DND-41 (cell line): Measurements from ENCODE around the gene LYPD1.

Experiments
- ATAC-seq: fragments of 200-7000 bp; cut with Tn5 transposase; 3 replicates; pipeline ENCODE4 v1.9.1; 2021; ENCODE audit warnings: low read depth; ENCODE audit not compliant: insufficient read depth
- DNase-seq: peaks from one replicate; pipeline ENCODE4 v3.0.0-alpha.2; 2020
- H2AFZ ChIP-seq: 2 replicates; pipeline ENCODE4 v1.6.0; 2012; ENCODE audit warnings: low read depth, low read length
- H3K27ac ChIP-seq: 2 replicates; pipeline ENCODE4 v1.5.1; 2012; ENCODE audit warnings: low read length, inconsistent platforms
- H3K27me3 ChIP-seq: fragments of 200-600 bp; sonication (generic); 2 replicates; pipeline ENCODE4 v1.6.0; 2012; ENCODE audit warnings: low read length, mild to moderate bottlenecking, inconsistent platforms; ENCODE audit not compliant: insufficient read depth, poor library complexity
- H3K36me3 ChIP-seq: 2 replicates; pipeline ENCODE4 v1.5.1; 2012; ENCODE audit warnings: low read length, inconsistent platforms; ENCODE audit not compliant: insufficient read depth
- H3K4me1 ChIP-seq: 2 replicates; pipeline ENCODE4 v1.5.1; 2012; ENCODE audit warnings: mild to moderate bottlenecking, low read length; ENCODE audit not compliant: insufficient read depth
- H3K4me2 ChIP-seq: 2 replicates; pipeline ENCODE4 v1.6.0; 2012; ENCODE audit warnings: mild to moderate bottlenecking, moderate library complexity, low read length, inconsistent platforms; ENCODE audit not compliant: insufficient read depth
- H3K4me3 ChIP-seq, 2 experiments: fragments of 200-600 bp in 1 of 2; shearing (Covaris generic) in 1 of 2; 2 replicates each; pipeline ENCODE4 v1.5.1; 2012 to 2016; ENCODE audit warnings: inconsistent platforms in 2 of 2, low read length in 2 of 2, mild to moderate bottlenecking in 2 of 2, low read depth in 1 of 2, moderate library complexity in 1 of 2
- H3K79me2 ChIP-seq: 2 replicates; pipeline ENCODE4 v1.6.0; 2012; ENCODE audit warnings: low read length, inconsistent platforms; ENCODE audit not compliant: insufficient read depth
- H3K9ac ChIP-seq: 2 replicates; pipeline ENCODE4 v1.6.0; 2012; ENCODE audit warnings: low read depth, mild to moderate bottlenecking, inconsistent platforms, low read length, moderate library complexity
- H3K9me3 ChIP-seq: 2 replicates; pipeline ENCODE4 v1.5.1; 2012; ENCODE audit warnings: low read length, moderate library complexity, mild to moderate bottlenecking, inconsistent platforms; ENCODE audit not compliant: insufficient read depth, severe bottlenecking
- H4K20me1 ChIP-seq: 2 replicates; pipeline ENCODE4 v1.6.0; 2012; ENCODE audit warnings: low read length; ENCODE audit not compliant: insufficient read depth
- CTCF ChIP-seq: IDR thresholded peaks from 2 replicates; pipeline ENCODE4 v1.5.1; 2012; ENCODE audit warnings: borderline replicate concordance, low read length, moderate library complexity, mild to moderate bottlenecking; ENCODE audit not compliant: poor library complexity, severe bottlenecking; ENCODE audit errors: extremely low read depth
- EZH2 ChIP-seq: IDR thresholded peaks from 3 replicates; pipeline ENCODE4 v1.6.1; 2012; ENCODE audit warnings: borderline replicate concordance, low read depth, mild to moderate bottlenecking, moderate library complexity, low read length, inconsistent platforms; ENCODE audit not compliant: severe bottlenecking

Gene LYPD1

DNA sequence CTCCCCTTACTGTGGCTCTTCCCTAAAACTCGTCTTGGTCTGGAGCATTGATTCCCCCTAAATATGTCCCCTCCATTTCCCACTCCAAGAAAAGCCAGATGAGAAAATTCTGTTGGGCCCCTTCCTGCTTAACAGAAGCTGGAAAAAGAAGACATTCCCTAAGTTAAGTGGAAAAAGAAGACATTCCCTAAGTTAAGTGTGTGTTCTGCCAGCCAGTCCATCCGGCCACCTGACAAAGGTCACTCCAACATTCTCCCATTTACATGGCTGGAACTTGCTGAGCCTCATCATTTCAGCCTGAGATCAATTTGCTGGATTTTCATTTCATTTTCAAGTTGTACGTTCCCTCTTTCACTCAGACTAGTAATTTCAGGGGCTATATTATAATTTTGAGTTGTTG lies 52.0 kb downstream of the LYPD1 start:
- Histone ChIP-seq H3K4me2 (no peak overlapping the region), H3K9me3 (no peaks in the 10 kb centered on the region), H2AFZ (no peak overlapping the region), H3K36me3 (no peaks in the 10 kb centered on the region), H3K9ac (no peak overlapping the region), H3K4me1 (no peaks in the 10 kb centered on the region), H3K27ac (no peak overlapping the region), H4K20me1 (no peaks in the 10 kb centered on the region), H3K79me2 (no peaks in the 10 kb centered on the region), H3K27me3 (no peaks in the 10 kb centered on the region), H3K4me3 (no peak overlapping the region)
- ATAC-seq (no peak), DNase-seq (no peak)
- TF ChIP-seq EZH2 (no peak), CTCF (no peak)

- H3K36me3 ChIP-seq: no peaks in the 10 kb centered on the region
- H3K4me3 ChIP-seq: no peak overlapping the region
- H3K9me3 ChIP-seq: no peaks in the 10 kb centered on the region
- H3K27me3 ChIP-seq: no peaks in the 10 kb centered on the region
- no peak overlapping the region for H2AFZ ChIP-seq
- no peaks in the 10 kb centered on the region for H3K4me1 ChIP-seq
- no peaks in the 10 kb centered on the region for H3K79me2 ChIP-seq
- no peaks in the 10 kb centered on the region for H4K20me1 ChIP-seq
- ATAC-seq: no peak
- H3K4me2 ChIP-seq: no peak overlapping the region
- DNase-seq: no peak
- no peak for TF ChIP-seq EZH2
- TF ChIP-seq CTCF: no peak
- H3K27ac ChIP-seq: no peak overlapping the region
- H3K9ac ChIP-seq: no peak overlapping the region
Measured at GRCh38 chr2:132615329-132616085, 54.5 kb downstream of the LYPD1 start.

DNA sequence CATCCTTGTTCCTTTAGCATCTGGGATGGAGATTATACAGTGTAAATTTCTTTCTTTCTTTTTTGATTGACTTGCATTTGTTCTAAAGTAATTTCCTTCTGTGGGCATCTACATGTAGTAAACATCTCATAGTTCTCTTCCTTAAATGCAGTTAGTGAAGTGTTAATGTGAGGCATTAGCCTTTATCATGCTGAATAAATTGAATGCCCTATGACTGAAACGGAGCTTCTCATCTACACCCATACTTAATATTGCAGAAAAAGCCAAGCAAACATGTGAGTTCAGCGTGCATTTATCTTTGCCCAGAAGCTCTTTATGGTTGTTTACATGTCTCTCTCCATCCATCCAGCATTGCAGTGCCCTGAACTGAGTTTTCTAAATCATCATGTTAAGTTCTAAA lies 58.3 kb downstream of the LYPD1 start:
- no peaks in the 10 kb centered on the region for H3K79me2 ChIP-seq
- no peaks in the 10 kb centered on the region for H3K4me1 ChIP-seq
- ATAC-seq (no peak), DNase-seq (no peak)
- no peaks in the 10 kb centered on the region for H3K9me3 ChIP-seq
- TF ChIP-seq CTCF: no peak
- TF ChIP-seq EZH2: no peak
- H4K20me1 ChIP-seq: no peaks in the 10 kb centered on the region
- H3K4me2 ChIP-seq: no peak overlapping the region
- H3K27ac ChIP-seq: no peak overlapping the region
- no peaks in the 10 kb centered on the region for H3K36me3 ChIP-seq
- no peak overlapping the region for H3K4me3 ChIP-seq
- no peaks in the 10 kb centered on the region for H3K27me3 ChIP-seq
- no peak overlapping the region for H2AFZ ChIP-seq
- no peak overlapping the region for H3K9ac ChIP-seq
